H1 (cell line): ENCODE measurements around the gene MRPS14. TPM values are rescaled to one million over a fixed set of nuclear protein-coding genes. Genes with fewer than 3 reads are reported as not detected.

Source experiments
- BCL11A ChIP-seq, 2 experiments: IDR thresholded peaks; one replicate each; pipeline ENCODE4 v1.6.1; 2011; ENCODE audit warnings: low read depth in 2 of 2, low read length in 2 of 2, mild to moderate bottlenecking in 2 of 2
- CHD7 ChIP-seq: fragments of 300-600 bp; sonication (generic); IDR thresholded peaks from 2 replicates; pipeline ENCODE4 v1.7.1; 2012; ENCODE audit warnings: low read length, moderate library complexity, mild to moderate bottlenecking, inconsistent platforms; ENCODE audit not compliant: insufficient replicate concordance
- TBP ChIP-seq: IDR thresholded peaks from 2 replicates; pipeline ENCODE4 v1.6.1; 2011; ENCODE audit warnings: low read depth, low read length, improper control_type of control experiment
- YY1 ChIP-seq: IDR thresholded peaks from 2 replicates; pipeline ENCODE4 v1.6.1; 2011; ENCODE audit warnings: low read depth, mild to moderate bottlenecking, low read length
- polyA plus RNA-seq, 7 experiments: library from polyadenylated mRNA; depleted of rRNA in 3 of 7; stranded (reverse) in 5 of 7; unstranded in 2 of 7; fragments of >200 nt in 5 of 7; fragments of 200-250 nt in 2 of 7; gene quantifications; 1 replicate in 5 of 7; 2 replicates in 1 of 7; 4 replicates in 1 of 7; pipeline versions ENCODE4 v1.2.1 to v1.2.3, GENCODE V29; 2011 to 2013; ENCODE audit warnings: missing spikeins in 2 of 7, mixed read lengths in 2 of 7
- total RNA-seq: library from RNA; stranded (reverse); fragmentation: NEBNext Ultra II Directional; extraction: Animal tissue kit (Norgen Biotek cat#: 25700); gene quantifications from 2 replicates; pipeline ENCODE4 v1.2.1, GENCODE V29; 2021

MRPS14 gene
- total and polyA plus RNA-seq, 2 of the 8 experiments (the other 6 are each of a cell fraction or from before 2014, with no cell fraction given) = 27.5 to 38.7 TPM

- TF ChIP-seq CHD7 = no peak
- TF ChIP-seq YY1 = no peak
- no peak for TF ChIP-seq BCL11A (IDR thresholded peaks at IDR 0.05; ENCODE audit: low read depth in 2 of 2, low read length in 2 of 2)
- TF ChIP-seq TBP = no peak
These were observed 57.1 kb downstream of the MRPS14 start (continued) for GRCh38 chr1:174966008-174966572.
